Measurements from ENCODE around the gene IGSF6. TPM values are rescaled to one million over a fixed set of nuclear protein-coding genes. Genes with fewer than 3 reads are reported as not detected.
"Not testable (repeated sequence)": the region's sequence is repeated elsewhere in the genome, so short reads cannot be mapped to it uniquely, and the experiment has no call there.

The IGSF6 gene
- total RNA-seq, 1 donor from 2014 or later, result not detected

DNA sequence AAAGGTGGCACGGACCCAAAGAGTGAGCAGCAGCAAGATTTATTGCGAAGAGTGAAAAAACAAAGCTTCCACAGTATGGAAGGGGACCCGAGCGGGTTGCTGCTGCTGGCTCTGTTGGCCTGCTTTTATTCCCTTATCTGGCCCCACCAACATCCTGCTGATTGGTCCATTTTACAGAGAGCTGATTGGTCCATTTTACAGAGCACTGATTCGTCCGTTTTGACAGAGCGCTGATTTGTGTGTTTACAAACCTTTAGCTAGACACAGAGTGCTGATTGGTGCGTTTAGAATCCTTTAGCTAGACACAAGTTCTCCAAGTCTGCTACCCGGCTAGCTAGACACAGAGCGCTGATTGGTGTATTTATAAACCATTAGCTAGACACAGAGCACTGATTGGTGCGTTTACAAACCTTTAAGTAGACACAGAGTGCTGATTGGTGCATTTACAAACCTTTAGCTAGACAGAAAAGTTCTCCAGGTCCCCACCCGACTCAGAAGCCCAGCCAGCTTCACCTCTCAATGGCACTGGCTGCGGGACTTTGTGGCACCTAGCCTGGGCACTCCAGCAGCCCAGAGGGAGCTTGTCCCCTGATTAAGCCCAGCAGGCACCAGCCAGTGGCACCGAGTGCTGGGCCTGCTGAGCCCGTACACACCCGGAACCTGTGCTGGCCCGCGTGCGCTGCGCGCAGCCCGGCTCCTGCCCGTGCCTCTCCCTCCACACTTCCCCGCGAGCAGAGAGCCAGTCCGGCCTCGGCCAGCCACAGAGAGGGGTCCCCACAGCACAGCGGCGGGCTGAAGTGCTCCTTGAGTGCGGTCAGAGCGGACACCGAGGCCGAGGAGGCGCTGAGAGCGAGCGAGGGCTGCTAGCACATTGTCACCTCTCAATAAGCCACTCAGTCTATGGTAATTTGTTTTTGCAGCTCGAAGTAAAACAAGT lies 15.1 kb downstream of the IGSF6 start:
- TF ChIP-seq, protein P1, sequence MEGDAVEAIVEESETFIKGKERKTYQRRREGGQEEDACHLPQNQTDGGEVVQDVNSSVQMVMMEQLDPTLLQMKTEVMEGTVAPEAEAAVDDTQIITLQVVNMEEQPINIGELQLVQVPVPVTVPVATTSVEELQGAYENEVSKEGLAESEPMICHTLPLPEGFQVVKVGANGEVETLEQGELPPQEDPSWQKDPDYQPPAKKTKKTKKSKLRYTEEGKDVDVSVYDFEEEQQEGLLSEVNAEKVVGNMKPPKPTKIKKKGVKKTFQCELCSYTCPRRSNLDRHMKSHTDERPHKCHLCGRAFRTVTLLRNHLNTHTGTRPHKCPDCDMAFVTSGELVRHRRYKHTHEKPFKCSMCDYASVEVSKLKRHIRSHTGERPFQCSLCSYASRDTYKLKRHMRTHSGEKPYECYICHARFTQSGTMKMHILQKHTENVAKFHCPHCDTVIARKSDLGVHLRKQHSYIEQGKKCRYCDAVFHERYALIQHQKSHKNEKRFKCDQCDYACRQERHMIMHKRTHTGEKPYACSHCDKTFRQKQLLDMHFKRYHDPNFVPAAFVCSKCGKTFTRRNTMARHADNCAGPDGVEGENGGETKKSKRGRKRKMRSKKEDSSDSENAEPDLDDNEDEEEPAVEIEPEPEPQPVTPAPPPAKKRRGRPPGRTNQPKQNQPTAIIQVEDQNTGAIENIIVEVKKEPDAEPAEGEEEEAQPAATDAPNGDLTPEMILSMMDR (conservative IDR thresholded peaks at IDR 0.05), result no peak
- Mint-ChIP-seq H3K27ac (no peak overlapping the region), H3K27me3 (no peaks in the 10 kb centered on the region), H3K4me1 (ENCODE audit: unreplicated experiment) (no peaks in the 10 kb centered on the region), H3K4me3 (no peak overlapping the region), H3K9me3 (no peaks in the 10 kb centered on the region), H3K36me3 (peaks cover 18% of the 10 kb centered on the region)
- no peak for DNase-seq (ENCODE audit: extremely low spot score, unreplicated experiment)

DNA sequence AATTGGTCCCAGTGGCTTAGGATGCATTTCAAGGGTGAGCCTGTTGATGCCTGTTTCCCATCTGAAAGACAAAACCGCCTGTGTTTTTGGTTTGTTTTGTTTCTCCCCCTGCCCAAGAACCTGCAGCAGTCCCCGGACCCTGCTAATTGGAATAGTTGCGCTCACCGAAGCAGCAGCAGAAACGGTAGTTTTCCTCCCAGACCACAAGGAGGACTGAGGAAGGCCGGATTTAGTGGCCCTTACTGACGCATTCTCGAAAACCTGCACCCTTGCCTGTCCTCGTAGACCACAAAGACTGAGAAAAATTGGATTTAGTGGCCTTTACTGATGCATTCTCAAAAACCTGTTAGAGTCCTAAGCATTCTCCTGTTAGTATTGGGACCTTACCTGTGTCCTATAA lies 16.7 kb downstream of the IGSF6 start:
- not testable (repeated sequence) for H3K4me3 Mint-ChIP-seq, H3K27ac Mint-ChIP-seq

DNA sequence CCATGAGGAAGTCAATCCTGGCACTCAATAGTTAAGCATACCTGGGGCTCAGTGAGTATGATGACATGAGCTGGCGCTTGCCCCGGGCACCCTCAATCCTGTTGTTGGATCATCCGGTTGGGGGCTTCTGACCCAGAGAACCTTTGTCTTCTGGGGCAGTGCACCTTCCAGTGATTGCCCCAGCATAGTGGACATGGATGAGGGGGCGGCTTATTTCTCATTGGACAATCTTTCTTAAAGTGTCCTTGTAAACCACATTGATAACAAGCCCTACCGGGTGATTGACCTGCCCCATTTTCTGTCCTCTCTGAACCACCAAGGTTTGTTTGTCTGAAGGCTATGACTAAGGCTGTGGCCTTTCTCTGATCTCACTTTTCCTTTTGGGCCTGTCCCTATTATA lies 18.2 kb downstream of the IGSF6 start:
- Mint-ChIP-seq H3K36me3 (peaks cover 32% of the 10 kb centered on the region), H3K4me3 (no peak overlapping the region), H3K4me1 (ENCODE audit: unreplicated experiment) (peaks cover 15% of the 10 kb centered on the region), H3K27me3 (no peaks in the 10 kb centered on the region), H3K9me3 (no peaks in the 10 kb centered on the region), H3K27ac (no peak overlapping the region)
- DNase-seq (ENCODE audit: extremely low spot score, unreplicated experiment), result no peak
- TF ChIP-seq, protein P1 (conservative IDR thresholded peaks at IDR 0.05), result no peak

More for the DNA sequence above, 16.7 kb downstream of the IGSF6 start:
- H3K4me1 Mint-ChIP-seq (ENCODE audit: unreplicated experiment), result peaks cover 14% of the 10 kb centered on the region
- not testable (repeated sequence) for H3K27me3 Mint-ChIP-seq; H3K9me3 Mint-ChIP-seq; DNase-seq (ENCODE audit: extremely low spot score, unreplicated experiment)
- peaks cover 25% of the 10 kb centered on the region for H3K36me3 Mint-ChIP-seq

DNA sequence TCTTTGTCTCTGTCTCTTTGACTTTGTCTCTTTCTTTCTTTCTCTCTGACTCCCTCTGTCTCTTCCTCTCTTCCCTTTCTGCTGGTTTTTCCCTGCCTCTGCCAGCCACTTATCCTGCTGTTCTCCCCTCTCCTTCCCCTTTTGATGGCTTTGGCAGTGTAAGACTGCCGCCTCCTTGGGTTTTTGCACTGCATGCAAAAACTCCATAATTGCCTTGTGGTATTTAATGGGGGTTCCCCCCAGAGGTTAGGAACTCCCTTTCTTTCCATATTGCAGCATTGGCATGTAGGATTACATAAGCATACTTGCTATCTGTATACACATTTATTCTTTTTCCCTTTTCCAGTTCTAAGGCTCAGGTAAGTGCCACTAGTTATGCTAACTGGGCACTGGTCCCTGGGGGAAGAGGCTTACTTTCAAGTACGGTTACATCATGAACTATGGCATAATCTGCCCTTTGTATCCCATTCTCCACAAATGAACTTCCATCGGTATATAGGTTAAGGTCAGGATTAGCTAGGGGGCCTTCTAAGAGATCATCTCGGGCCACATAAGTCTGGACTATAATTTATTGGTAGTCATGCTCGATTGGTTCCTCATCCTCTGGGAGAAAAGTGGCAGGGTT lies 20.3 kb downstream of the IGSF6 start:
- not testable (repeated sequence) for H3K9me3 Mint-ChIP-seq; H3K4me3 Mint-ChIP-seq; DNase-seq (ENCODE audit: extremely low spot score, unreplicated experiment); H3K27me3 Mint-ChIP-seq
- Mint-ChIP-seq H3K4me1 (ENCODE audit: unreplicated experiment) (peaks cover 18% of the 10 kb centered on the region), H3K36me3 (peaks cover 47% of the 10 kb centered on the region), H3K27ac (peak overlapping the region; percentile 86)

DNA sequence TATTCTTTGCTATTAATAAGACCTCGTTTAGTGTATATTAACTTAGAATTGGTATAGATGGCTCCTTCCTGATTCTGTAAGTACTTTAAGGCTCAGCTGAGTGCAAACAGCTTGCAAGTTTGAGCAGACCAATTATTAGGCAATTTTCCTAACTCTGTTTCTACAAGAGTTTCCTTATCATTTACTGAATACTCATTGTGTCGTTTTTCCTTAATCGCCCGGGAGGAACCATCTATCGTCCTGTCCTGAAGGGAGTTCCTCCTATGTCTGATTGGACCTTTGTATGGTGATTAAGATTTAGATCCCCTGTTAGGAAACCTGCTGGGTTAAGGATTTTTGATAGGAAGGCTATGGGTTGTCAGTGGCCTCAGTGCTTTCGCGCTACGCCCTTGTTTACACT lies 21.0 kb downstream of the IGSF6 start:
- Mint-ChIP-seq H3K27ac (peak overlapping the region; percentile 86), H3K36me3 (peaks cover 54% of the 10 kb centered on the region)

DNA sequence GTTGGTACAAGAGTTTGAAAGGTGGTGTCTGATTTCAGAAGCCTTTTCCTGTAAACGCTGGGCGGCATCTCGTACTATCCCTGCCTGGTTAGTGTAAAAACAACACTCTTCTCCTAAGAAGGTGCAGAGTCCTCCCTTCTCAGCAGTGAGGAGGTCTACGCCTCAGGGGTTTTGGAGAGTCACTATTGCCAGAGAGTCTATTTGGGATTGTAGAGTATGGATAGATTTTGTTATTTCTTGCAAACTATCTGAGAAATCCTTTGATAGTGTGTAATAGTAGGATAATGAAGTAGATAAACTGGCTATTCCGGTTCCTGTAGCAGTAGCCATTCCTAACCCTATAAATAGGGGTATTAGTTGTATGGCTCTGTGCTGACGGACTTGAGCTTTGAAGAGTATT lies 21.5 kb downstream of the IGSF6 start:
- not testable (repeated sequence) for H3K27me3 Mint-ChIP-seq; DNase-seq (ENCODE audit: extremely low spot score, unreplicated experiment); H3K9me3 Mint-ChIP-seq
- H3K4me3 Mint-ChIP-seq, result peak overlapping the region; percentile 62
- H3K36me3 Mint-ChIP-seq, result peaks cover 54% of the 10 kb centered on the region
- peaks cover 29% of the 10 kb centered on the region for H3K4me1 Mint-ChIP-seq (ENCODE audit: unreplicated experiment)
- H3K27ac Mint-ChIP-seq, result peak overlapping the region; percentile 86

More for the DNA sequence above, 21.0 kb downstream of the IGSF6 start:
- not testable (repeated sequence) for H3K9me3 Mint-ChIP-seq; H3K27me3 Mint-ChIP-seq; DNase-seq (ENCODE audit: extremely low spot score, unreplicated experiment)
- H3K4me3 Mint-ChIP-seq, result peak overlapping the region; percentile 62
- peaks cover 25% of the 10 kb centered on the region for H3K4me1 Mint-ChIP-seq (ENCODE audit: unreplicated experiment)

DNA sequence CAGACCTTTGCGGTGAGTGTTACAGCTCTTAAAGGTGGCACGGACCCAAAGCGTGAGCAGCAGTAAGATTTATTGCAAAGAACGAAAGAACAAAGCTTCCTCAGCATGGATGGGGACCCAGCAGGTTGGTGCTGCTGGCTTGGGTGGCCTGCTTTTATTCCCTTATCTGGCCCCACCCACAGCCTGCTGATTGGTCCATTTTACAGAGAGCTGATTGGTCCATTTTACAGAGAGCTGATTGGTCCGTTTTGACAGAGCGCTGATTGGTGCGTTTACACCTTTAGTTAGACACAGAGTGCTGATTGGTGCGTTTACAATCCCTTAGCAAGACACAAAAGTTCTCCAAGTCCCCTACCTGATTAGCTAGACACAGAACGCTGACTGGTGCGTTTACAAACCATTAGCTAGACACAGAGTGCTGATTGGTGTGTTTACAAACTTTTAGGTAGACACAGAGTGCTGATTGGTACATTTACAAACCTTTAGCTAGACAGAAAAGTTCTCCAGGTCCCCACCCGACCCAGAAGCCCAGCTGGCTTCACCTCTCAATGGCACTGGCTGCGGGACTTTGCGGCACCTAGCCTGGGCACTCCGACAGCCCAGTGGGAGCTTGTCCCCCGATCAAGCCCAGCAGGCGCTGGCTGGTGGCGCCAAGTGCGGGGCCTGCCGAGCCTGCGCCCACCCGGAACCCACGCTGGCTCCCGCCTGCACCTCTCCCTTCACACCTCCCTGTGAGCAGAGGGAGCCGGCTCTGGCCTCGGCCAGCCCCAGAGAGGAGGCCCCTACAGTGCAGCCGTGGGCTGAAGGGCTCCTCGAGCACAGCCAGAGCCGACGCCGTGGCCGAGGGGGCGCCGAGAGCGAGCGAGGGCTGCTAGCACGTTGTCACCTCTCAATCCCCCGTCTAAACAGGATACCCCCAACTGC lies 22.5 kb downstream of the IGSF6 start:
- peak; percentile 22 for DNase-seq (ENCODE audit: extremely low spot score, unreplicated experiment)
- H3K36me3 Mint-ChIP-seq, result peaks cover 55% of the 10 kb centered on the region
- not testable (repeated sequence) for H3K4me3 Mint-ChIP-seq, H3K27ac Mint-ChIP-seq, H3K27me3 Mint-ChIP-seq, H3K9me3 Mint-ChIP-seq
- peaks cover 35% of the 10 kb centered on the region for H3K4me1 Mint-ChIP-seq (ENCODE audit: unreplicated experiment)

Data from type B pancreatic cell (in vitro differentiated cells).